Tibial nerve (tissue), 4 donors: Measurements from ENCODE around the gene SLX9. TPM values are rescaled to one million over a fixed set of nuclear protein-coding genes. Genes with fewer than 3 reads are reported as not detected.

Source experiments
- DNase-seq, 2 donors: peaks; one replicate each; pipeline ENCODE4 v3.0.0-alpha.2; 2019; ENCODE audit warnings: low spot score in 2 of 2
- H3K27ac ChIP-seq, 4 donors: fragments of 200-600 bp; sonication (generic) in 3 of 4; one replicate each; pipeline ENCODE4 v1.5.1; 2017 to 2019; ENCODE audit warnings: mild to moderate bottlenecking in 1 of 4
- H3K27me3 ChIP-seq, 2 donors: fragments of 200-600 bp; sonication (generic) in 1 of 2; one replicate each; pipeline versions ENCODE4 v1.5.1 to v1.6.0; 2017 to 2019
- H3K36me3 ChIP-seq, 3 donors: fragments of 200-600 bp; sonication (generic); one replicate each; pipeline ENCODE4 v1.5.1; 2018 to 2019
- H3K4me1 ChIP-seq, 4 donors: fragments of 200-600 bp; sonication (generic) in 3 of 4; one replicate each; pipeline ENCODE4 v1.5.1; 2017 to 2019
- H3K4me3 ChIP-seq, 4 donors: fragments of 200-600 bp; sonication (generic) in 3 of 4; one replicate each; pipeline ENCODE4 v1.5.1; 2017 to 2019; ENCODE audit warnings: mild to moderate bottlenecking in 1 of 4, moderate library complexity in 1 of 4
- H3K9me3 ChIP-seq, 4 donors: fragments of 200-600 bp; sonication (generic) in 3 of 4; one replicate each; pipeline ENCODE4 v1.5.1; 2017 to 2019
- CTCF ChIP-seq, 5 experiments: fragments of 200-600 bp in 3 of 5; fragments of 450-650 bp in 2 of 5; sonication (generic) in 3 of 5; IDR thresholded peaks; one replicate each; pipeline ENCODE4 v1.5.1; 2016 to 2019; ENCODE audit warnings: antibody characterized with exemption in 5 of 5, mild to moderate bottlenecking in 3 of 5, moderate library complexity in 2 of 5
- EP300 ChIP-seq, 2 donors: sonication (generic); formaldehyde crosslinking; IDR thresholded peaks; one replicate each; pipeline ENCODE4 v1.6.1; 2017; ENCODE audit warnings: antibody characterized with exemption in 2 of 2, mild to moderate bottlenecking in 1 of 2
- POLR2A ChIP-seq, 2 donors: fragments of 450-650 bp; IDR thresholded peaks; one replicate each; pipeline ENCODE4 v1.6.1; 2017; ENCODE audit warnings: antibody characterized with exemption in 2 of 2, mild to moderate bottlenecking in 2 of 2, moderate library complexity in 2 of 2
- WGBS, 2 donors: methylation state at CpG; one replicate each; pipeline ENCODE4 v1.1.5; 2018; 5-methylcytosine and 5-hydroxymethylcytosine counted together
- total RNA-seq, 4 donors: library from RNA; depleted of rRNA; stranded (reverse); fragments of >200 nt; gene quantifications; one replicate each; pipeline ENCODE4 v1.1.0, GENCODE V29; 2016

SLX9 gene
- total RNA-seq, 4 donors from 2014 or later = 3.7 to 19.8 (median 13.3) TPM

- DNase-seq = no peak
- TF ChIP-seq CTCF (IDR thresholded peaks at IDR 0.05) (no peak), POLR2A (IDR thresholded peaks at IDR 0.05) (no peak), EP300 (IDR thresholded peaks at IDR 0.05) (no peak)
- Histone ChIP-seq H3K4me1 (peaks cover 0 to 60% (median 42%) of the 10 kb centered on the region in 4 donors), H3K27me3 (peaks cover 0 to 55% of the 10 kb centered on the region in 2 donors), H3K27ac (peak overlapping the region in 1 of 4 donors; percentile 10), H3K36me3 (peaks cover 0 to 25% (median 0%) of the 10 kb centered on the region in 3 donors), H3K9me3 (peaks cover 0 to 6% (median 0%) of the 10 kb centered on the region in 4 donors), H3K4me3 (peak overlapping the region in 3 of 4 donors; percentile 17 to 51 (median 47))
- 4% methylated on average over 12 to 19 of the region's 19 CpGs for WGBS, 2 donors
These were observed 8.7 kb upstream of the SLX9 start for GRCh38 chr21:44931137-44931500.

DNA sequence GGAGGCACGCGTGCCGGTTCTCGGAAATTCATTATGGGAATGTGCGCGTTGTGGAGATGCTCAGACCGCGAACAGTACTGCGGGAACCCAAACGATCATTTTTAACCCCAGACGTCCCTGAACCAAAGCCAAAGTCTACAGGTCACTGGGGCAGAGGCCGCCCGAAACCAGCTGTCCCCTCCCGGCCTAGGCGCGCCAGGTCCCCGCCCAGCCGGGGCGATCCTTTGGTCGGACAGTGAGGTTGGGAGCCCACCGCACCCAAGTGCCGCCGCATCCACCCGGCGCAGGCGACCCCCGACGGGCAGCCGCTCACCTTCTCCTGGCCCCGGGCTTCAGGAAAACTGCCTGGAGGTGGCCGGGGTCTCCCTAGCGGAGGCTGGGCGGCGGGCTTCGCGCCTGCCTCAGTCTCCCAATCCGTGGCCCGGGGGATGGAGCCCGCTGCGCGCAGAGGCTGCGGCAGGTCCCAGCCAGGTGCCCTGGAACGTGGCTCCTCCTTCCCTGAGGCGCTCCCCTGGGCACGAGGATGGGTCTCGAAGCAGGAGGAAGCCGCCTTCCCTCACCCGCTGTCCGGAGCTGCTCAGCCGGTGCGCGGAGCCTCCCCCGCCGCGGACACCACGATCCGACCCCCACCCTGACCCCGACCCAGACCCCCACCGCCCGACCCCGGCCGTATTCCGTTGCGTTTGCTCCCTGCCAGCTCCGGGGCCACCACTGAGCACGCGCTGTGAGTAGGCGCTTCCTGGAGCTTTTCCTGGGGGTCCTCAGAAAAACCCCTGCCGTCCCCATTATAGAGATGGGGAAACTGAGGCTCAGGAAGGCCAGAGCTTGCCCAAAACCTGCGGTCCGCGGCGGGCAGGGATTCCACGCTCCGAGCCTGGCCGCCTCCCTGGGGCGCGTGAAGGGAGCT, 8.1 kb upstream of the SLX9 start:
- H3K4me3 ChIP-seq = peak overlapping the region; percentile 17 to 51 (median 34)
- no peak for DNase-seq
- WGBS, 2 donors = 1 to 2% methylated on average over 20 to 72 of the region's 78 CpGs
- peaks cover 0 to 55% of the 10 kb centered on the region in 2 donors for H3K27me3 ChIP-seq
- no peak overlapping the region for H3K27ac ChIP-seq
- peaks cover 0 to 6% (median 0%) of the 10 kb centered on the region in 4 donors for H3K9me3 ChIP-seq
- peaks cover 0 to 56% (median 39%) of the 10 kb centered on the region in 4 donors for H3K4me1 ChIP-seq
- TF ChIP-seq CTCF (IDR thresholded peaks at IDR 0.05) (no peak), EP300 (IDR thresholded peaks at IDR 0.05) (no peak), POLR2A (IDR thresholded peaks at IDR 0.05) (no peak)
- H3K36me3 ChIP-seq = peaks cover 0 to 25% (median 0%) of the 10 kb centered on the region in 3 donors

DNA sequence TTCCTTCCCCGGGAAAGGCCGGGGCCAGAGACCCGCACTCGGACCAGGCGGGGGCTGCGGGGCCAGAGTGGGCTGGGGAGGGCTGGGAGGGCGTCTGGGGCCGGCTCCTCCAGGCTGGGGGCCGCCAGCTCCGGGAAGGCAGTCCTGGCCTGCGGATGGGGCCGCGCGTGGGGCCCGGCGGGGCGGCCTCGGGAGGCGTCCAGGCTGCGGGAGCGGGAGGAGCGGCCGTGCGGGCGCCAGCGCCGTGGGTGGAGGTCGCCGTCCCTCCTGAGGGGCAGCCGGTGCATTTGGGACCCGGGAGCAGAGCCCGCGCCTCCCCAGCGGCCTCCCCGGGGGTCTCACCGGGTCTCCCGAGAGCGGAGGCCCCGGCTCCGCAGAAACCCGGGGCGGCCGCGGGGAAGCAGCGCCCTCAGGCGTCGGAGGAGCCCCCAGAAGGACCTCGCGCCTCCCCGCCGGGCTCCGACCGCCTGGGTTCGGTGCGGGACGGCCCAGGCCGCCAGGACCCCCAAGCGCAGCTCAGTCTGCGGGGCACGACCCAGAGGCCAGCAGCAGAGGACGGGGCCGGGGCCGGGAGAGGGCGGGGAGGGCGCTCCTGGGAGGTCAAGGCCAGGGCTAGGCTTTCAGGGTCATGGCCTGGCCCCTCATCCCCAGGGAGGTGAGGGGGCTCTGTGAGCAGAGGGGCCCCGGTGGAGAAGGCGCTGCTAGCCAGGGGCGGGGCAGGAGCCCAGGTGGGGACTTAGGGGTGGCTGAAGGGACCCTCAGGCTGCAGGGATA, 7.2 kb upstream of the SLX9 start:
- 2 to 9% methylated on average over 16 to 31 of the region's 68 CpGs for WGBS, 2 donors
- Histone ChIP-seq H3K27me3 (peaks cover 0 to 51% of the 10 kb centered on the region in 2 donors), H3K4me3 (peak overlapping the region; percentile 17 to 51 (median 34)), H3K27ac (no peak overlapping the region), H3K4me1 (peaks cover 0 to 48% (median 33%) of the 10 kb centered on the region in 4 donors), H3K36me3 (peaks cover 0 to 25% (median 0%) of the 10 kb centered on the region in 3 donors), H3K9me3 (peaks cover 0 to 6% (median 0%) of the 10 kb centered on the region in 4 donors)
- TF ChIP-seq POLR2A (IDR thresholded peaks at IDR 0.05) (no peak), CTCF (IDR thresholded peaks at IDR 0.05) (peak; percentile 44 to 64 (median 54))
- DNase-seq = no peak

GRCh38 chr21:44933199-44933917, 6.5 kb upstream of the SLX9 start:
- no peak for DNase-seq
- H3K9me3 ChIP-seq = peaks cover 0 to 6% (median 0%) of the 10 kb centered on the region in 4 donors
- no peak overlapping the region for H3K27ac ChIP-seq
- H3K4me1 ChIP-seq = peaks cover 0 to 40% (median 25%) of the 10 kb centered on the region in 4 donors
- no peak overlapping the region for H3K4me3 ChIP-seq
- no peak for TF ChIP-seq EP300 (IDR thresholded peaks at IDR 0.05)
- TF ChIP-seq POLR2A (IDR thresholded peaks at IDR 0.05) = no peak
- no peak for TF ChIP-seq CTCF (IDR thresholded peaks at IDR 0.05)
- H3K36me3 ChIP-seq = peaks cover 0 to 25% (median 0%) of the 10 kb centered on the region in 3 donors
- 70 to 78% methylated on average over 18 to 25 of the region's 25 CpGs for WGBS, 2 donors
- H3K27me3 ChIP-seq = peaks cover 0 to 48% of the 10 kb centered on the region in 2 donors
